ENCODE data around the gene CD40.

CD40 gene

GRCh38 chr20:46073024-46073423, 45.1 kb upstream of the CD40 start:
- no peak overlapping the region for H3K27ac ChIP-seq (ENCODE audit: low read depth, low read length)
- H3K79me2 ChIP-seq (ENCODE audit: insufficient read depth, low read length), result 0 out of 2 replicates have a peak, but pooled peaks cover 13% of the 10 kb centered on the region
- peaks cover 14% of the 10 kb centered on the region; the same call in 1 of the 2 replicates for H3K36me3 ChIP-seq (ENCODE audit: low read length)
- no peaks in the 10 kb centered on the region for H3K9me2 ChIP-seq (replicated peaks; ENCODE audit: insufficient read depth, low read length)
- TF ChIP-seq EZH2phosphoT487 (conservative IDR thresholded peaks at IDR 0.05; ENCODE audit: low read length) (no peak), CTCF (IDR thresholded peaks at IDR 0.05; ENCODE audit: insufficient read depth, low read length, poor library complexity, severe bottlenecking) (no peak)
- H3K4me2 ChIP-seq (ENCODE audit: low read depth, low read length, poor library complexity, severe bottlenecking), result no peak overlapping the region
- no peaks in the 10 kb centered on the region for H3F3A ChIP-seq (ENCODE audit: insufficient read depth)
- H2AFZ ChIP-seq (ENCODE audit: low read depth, low read length, severe bottlenecking), result no peak overlapping the region
- no peak overlapping the region for H3K9ac ChIP-seq (ENCODE audit: low read length)
- H4K20me1 ChIP-seq (ENCODE audit: low read depth, low read length), result no peaks in the 10 kb centered on the region
- H3K4me3 ChIP-seq (ENCODE audit: insufficient read depth, low read length, poor library complexity, severe bottlenecking), result no peak overlapping the region
- no peaks in the 10 kb centered on the region for H3K27me3 ChIP-seq (ENCODE audit: low read length)
- H3K9me3 ChIP-seq (ENCODE audit: insufficient read depth, low read length), result no peaks in the 10 kb centered on the region

GRCh38 chr20:46073443-46073842, 44.7 kb upstream of the CD40 start:
- Histone ChIP-seq H3K27me3 (ENCODE audit: low read length) (no peaks in the 10 kb centered on the region), H2AFZ (ENCODE audit: low read depth, low read length, severe bottlenecking) (no peak overlapping the region), H3F3A (ENCODE audit: insufficient read depth) (no peaks in the 10 kb centered on the region), H3K36me3 (ENCODE audit: low read length) (peaks cover 10% of the 10 kb centered on the region; the same call in 1 of the 2 replicates), H3K4me2 (ENCODE audit: low read depth, low read length, poor library complexity, severe bottlenecking) (no peak overlapping the region), H3K9ac (ENCODE audit: low read length) (no peak overlapping the region), H3K4me3 (ENCODE audit: insufficient read depth, low read length, poor library complexity, severe bottlenecking) (no peak overlapping the region), H3K79me2 (ENCODE audit: insufficient read depth, low read length) (0 out of 2 replicates have a peak, but pooled peaks cover 16% of the 10 kb centered on the region), H3K9me3 (ENCODE audit: insufficient read depth, low read length) (no peaks in the 10 kb centered on the region), H4K20me1 (ENCODE audit: low read depth, low read length) (no peaks in the 10 kb centered on the region), H3K9me2 (replicated peaks; ENCODE audit: insufficient read depth, low read length) (no peaks in the 10 kb centered on the region), H3K27ac (ENCODE audit: low read depth, low read length) (no peak overlapping the region)
- no peak for TF ChIP-seq CTCF (IDR thresholded peaks at IDR 0.05; ENCODE audit: insufficient read depth, low read length, poor library complexity, severe bottlenecking)
- TF ChIP-seq EZH2phosphoT487 (conservative IDR thresholded peaks at IDR 0.05; ENCODE audit: low read length), result no peak

- Histone ChIP-seq H3K4me3 (ENCODE audit: insufficient read depth, low read length, poor library complexity, severe bottlenecking) (no peak overlapping the region), H3K27ac (ENCODE audit: low read depth, low read length) (no peak overlapping the region), H2AFZ (ENCODE audit: low read depth, low read length, severe bottlenecking) (no peak overlapping the region), H3K27me3 (ENCODE audit: low read length) (no peaks in the 10 kb centered on the region), H3K4me2 (ENCODE audit: low read depth, low read length, poor library complexity, severe bottlenecking) (no peak overlapping the region), H3K9me2 (replicated peaks; ENCODE audit: insufficient read depth, low read length) (no peaks in the 10 kb centered on the region), H4K20me1 (ENCODE audit: low read depth, low read length) (no peaks in the 10 kb centered on the region), H3K9me3 (ENCODE audit: insufficient read depth, low read length) (no peaks in the 10 kb centered on the region), H3K79me2 (ENCODE audit: insufficient read depth, low read length) (0 out of 2 replicates have a peak, but pooled peaks cover 21% of the 10 kb centered on the region), H3K9ac (ENCODE audit: low read length) (no peak overlapping the region), H3F3A (ENCODE audit: insufficient read depth) (no peaks in the 10 kb centered on the region), H3K36me3 (ENCODE audit: low read length) (0 out of 2 replicates have a peak, but pooled peaks cover 7% of the 10 kb centered on the region)
- TF ChIP-seq CTCF (IDR thresholded peaks at IDR 0.05; ENCODE audit: insufficient read depth, low read length, poor library complexity, severe bottlenecking) (no peak), EZH2phosphoT487 (conservative IDR thresholded peaks at IDR 0.05; ENCODE audit: low read length) (no peak)
Measured at GRCh38 chr20:46074006-46074405, 44.1 kb upstream of the CD40 start.
